GM13977 (cell line): ENCODE measurements around the gene ATP8A2.

Source experiments
- DNase-seq: peaks from one replicate; pipeline ENCODE4 v3.0.0; 2012; ENCODE audit warnings: low spot score
- in situ Hi-C: fragments of 300-500 bp; cut with MboI; formaldehyde crosslinking; loops from one replicate; pipeline ENCODE4 v1.12.0; 2022; ENCODE audit warnings: low sequenced_read_pairs, low pct_unique_long_range_greater_than_20kb, mixed read lengths, inconsistent platforms; ENCODE audit not compliant: unreplicated experiment
- TF ChIP-seq, protein P1 (sequence below): IDR thresholded peaks from 2 replicates; pipeline ENCODE4 v1.5.1; 2012; ENCODE audit warnings: mild to moderate bottlenecking, control low read depth; ENCODE audit not compliant: insufficient read depth; ENCODE audit errors: extremely low read depth, missing control alignments

ATP8A2 gene

GRCh38 chr13:25660996-25661395 lies 289.2 kb downstream of the ATP8A2 start:
- in situ Hi-C loops = no loop called here
- TF ChIP-seq, protein P1, sequence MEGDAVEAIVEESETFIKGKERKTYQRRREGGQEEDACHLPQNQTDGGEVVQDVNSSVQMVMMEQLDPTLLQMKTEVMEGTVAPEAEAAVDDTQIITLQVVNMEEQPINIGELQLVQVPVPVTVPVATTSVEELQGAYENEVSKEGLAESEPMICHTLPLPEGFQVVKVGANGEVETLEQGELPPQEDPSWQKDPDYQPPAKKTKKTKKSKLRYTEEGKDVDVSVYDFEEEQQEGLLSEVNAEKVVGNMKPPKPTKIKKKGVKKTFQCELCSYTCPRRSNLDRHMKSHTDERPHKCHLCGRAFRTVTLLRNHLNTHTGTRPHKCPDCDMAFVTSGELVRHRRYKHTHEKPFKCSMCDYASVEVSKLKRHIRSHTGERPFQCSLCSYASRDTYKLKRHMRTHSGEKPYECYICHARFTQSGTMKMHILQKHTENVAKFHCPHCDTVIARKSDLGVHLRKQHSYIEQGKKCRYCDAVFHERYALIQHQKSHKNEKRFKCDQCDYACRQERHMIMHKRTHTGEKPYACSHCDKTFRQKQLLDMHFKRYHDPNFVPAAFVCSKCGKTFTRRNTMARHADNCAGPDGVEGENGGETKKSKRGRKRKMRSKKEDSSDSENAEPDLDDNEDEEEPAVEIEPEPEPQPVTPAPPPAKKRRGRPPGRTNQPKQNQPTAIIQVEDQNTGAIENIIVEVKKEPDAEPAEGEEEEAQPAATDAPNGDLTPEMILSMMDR = no peak
- DNase-seq = no peak

- DNase-seq = no peak
- TF ChIP-seq, protein P1 = no peak
- in situ Hi-C loops = no loop called here
Observed at GRCh38 chr13:25662516-25662915, 290.7 kb downstream of the ATP8A2 start.

DNA sequence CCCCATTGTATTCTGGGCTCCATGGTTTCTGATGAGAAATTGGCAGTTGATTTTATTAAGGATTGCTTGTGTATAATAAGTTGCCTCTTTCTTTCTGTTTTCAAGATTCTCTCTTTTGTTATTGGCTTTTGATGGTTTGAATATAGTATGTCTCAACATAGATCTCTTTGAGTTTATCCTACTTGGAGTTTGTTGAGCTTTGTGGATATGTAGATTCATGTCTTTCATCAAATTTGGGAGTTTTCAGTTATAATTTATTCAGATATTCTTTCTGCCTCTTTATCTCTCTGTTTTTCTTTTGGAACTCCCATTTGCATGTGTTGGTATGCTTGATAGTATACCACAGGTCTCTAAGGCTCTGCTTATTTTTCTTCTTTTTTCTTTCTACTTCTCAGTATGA lies 296.6 kb downstream of the ATP8A2 start:
- TF ChIP-seq, protein P1 = no peak
- no peak for DNase-seq
- in situ Hi-C loops = no loop called here

DNA sequence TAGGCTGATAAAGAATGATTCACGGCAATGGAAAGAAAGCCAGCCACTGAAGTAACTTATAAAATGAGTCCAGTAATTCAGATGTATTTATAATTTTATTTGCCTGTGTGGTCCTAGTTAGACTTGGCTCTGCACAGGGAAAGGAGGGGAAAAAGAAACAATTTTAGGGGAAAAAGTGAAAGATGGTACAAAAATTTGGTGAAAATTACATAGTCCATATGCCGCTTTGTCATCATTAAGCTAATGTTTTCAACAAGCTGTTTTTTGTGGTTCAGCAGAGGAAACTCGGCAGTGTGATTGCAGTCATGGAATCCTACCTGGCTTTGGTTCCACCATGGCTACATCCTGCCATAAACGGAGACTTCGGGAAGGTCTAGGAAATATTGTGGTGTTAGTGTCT lies 301.9 kb downstream of the ATP8A2 start:
- in situ Hi-C loops = no loop called here
- DNase-seq = no peak
- TF ChIP-seq, protein P1 = no peak

DNA sequence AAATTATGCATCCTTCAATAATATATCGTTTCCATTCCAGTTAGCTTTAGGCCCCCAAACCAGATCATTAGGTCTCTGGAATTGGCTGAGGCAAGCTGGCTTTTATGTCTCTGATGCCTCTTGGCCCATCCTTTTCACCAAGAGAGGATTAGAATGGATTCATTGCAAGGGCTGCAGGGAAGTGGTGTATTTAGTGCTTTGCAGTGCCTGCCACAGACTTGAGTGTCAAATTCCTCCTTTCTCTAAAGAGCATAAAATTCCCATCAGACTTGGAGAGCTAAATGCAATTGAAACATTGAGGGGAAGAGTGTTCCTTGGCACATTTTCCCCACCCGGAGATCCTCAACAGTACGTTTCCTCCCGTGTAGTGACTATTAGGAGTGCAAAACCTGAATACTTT lies 302.6 kb downstream of the ATP8A2 start:
- TF ChIP-seq, protein P1 = no peak
- no peak for DNase-seq
- in situ Hi-C loops = no loop called here

DNA sequence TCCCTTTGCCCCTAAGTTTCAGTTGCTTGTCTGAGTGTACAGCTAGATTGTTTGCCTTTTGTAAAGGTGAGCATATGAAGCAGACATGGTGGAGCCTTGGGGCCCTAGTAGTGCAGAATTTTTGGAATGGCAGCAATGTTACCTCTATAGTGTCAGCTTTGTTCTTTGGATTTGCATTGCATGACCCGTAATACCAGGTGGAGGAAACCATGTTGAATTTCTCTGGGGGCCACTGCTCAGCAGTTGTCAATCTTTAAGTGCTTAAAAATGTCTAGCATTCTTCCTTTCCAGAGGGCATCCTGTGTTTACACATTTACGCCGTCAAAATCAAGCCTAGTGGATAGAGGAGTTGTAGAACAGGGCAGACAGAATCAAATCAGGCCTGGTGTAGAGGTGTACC lies 303.3 kb downstream of the ATP8A2 start:
- in situ Hi-C loops = no loop called here
- TF ChIP-seq, protein P1 = no peak
- DNase-seq = no peak

GRCh38 chr13:25677956-25678355 lies 306.2 kb downstream of the ATP8A2 start:
- in situ Hi-C loops = no loop called here
- no peak for DNase-seq

More at GRCh38 chr13:25677956-25678355, 306.2 kb downstream of the ATP8A2 start:
- TF ChIP-seq, protein P1 = no peak
